ENCODE data around the gene APLP1.
A peak's percentile ranks its signal among the peaks of the same experiment; 100 is the strongest.

- peak; percentile 60 to 68 (median 66) for TF ChIP-seq CTCF (IDR thresholded peaks at IDR 0.05)
- TF ChIP-seq POLR2A (IDR thresholded peaks at IDR 0.05; ENCODE audit: low read depth): no peak
- TF ChIP-seq POLR2AphosphoS5 (IDR thresholded peaks at IDR 0.05): peak in 1 of 2 donors; percentile 23
- TF ChIP-seq EP300 (IDR thresholded peaks at IDR 0.05): no peak
Measured at GRCh38 chr19:35882114-35882832, 13.9 kb downstream of the APLP1 start.
